Measurements from ENCODE around the gene PRC1. TPM values are rescaled to one million over a fixed set of nuclear protein-coding genes. Genes with fewer than 3 reads are reported as not detected.

The PRC1 gene, protein sequence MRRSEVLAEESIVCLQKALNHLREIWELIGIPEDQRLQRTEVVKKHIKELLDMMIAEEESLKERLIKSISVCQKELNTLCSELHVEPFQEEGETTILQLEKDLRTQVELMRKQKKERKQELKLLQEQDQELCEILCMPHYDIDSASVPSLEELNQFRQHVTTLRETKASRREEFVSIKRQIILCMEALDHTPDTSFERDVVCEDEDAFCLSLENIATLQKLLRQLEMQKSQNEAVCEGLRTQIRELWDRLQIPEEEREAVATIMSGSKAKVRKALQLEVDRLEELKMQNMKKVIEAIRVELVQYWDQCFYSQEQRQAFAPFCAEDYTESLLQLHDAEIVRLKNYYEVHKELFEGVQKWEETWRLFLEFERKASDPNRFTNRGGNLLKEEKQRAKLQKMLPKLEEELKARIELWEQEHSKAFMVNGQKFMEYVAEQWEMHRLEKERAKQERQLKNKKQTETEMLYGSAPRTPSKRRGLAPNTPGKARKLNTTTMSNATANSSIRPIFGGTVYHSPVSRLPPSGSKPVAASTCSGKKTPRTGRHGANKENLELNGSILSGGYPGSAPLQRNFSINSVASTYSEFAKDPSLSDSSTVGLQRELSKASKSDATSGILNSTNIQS
- 224 and 402 TPM in 2 replicates for total RNA-seq (2014; rRNA removed; shearing (Covaris generic))
- 149 and 150 TPM in 2 replicates for total RNA-seq (2022)
- percentile 67 among the genes with signal in this experiment for Bru-seq, nascent RNA
- percentile 66 among the genes with signal in this experiment for BruChase-seq, experiment 1, labeled RNA remaining after a 6-hour chase
- percentile 91 among the genes with signal in this experiment for BruChase-seq, experiment 2, labeled RNA remaining after a 2-hour chase
- long read RNA-seq, full-length matches to known transcripts, result 64 of 181 reads
- long read RNA-seq, partial matches to known transcripts, result 16 of 181 reads
- long read RNA-seq, other reads (novel, unspliced or antisense), result 101 of 181 reads

DNA sequence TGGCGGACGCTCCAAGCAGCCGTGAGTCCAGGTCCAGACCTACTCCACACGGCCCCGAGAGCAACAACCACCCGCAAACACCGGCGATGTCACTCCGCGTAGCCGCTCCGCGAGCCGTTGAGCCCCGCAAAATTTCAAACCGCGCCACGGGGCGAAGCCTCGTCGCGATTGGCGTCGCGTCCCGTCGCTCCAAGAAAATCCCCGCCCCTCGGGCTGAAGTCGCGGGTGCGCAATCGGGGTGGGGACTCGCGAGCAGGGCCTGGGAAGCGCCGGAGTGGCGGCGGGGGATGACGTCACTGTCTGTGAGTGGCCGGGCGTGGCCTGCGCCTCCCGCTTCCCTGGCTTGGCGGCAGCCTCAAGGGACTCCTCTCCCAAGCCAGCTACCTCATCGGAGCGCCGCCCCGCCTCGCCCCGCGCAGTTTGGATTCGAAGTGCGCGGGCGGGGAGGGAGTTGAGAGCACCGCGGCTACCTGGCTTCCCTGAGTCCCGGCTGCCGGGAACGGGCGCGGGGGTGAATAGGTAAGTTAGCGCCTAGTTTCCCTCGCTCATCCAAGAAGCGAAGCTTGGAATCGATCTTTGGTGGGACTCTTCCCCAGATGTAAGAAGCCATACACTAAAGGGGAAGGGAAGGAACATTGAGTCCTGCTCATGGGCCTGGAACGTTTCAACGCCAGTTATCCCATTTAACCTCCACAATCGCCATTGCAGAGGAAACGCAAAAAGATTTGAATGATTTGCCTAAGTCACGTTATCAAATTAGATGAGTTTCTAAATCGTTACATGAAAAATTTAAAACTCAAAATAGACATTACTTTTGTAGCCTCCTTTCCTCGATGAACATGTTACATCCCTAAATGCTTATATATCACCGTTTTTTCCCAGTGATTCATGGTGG is at the start of gene PRC1:
TSS of gene PRC1 (minus strand) at position 119 of the 895 bp plus-strand sequence. CDS start at position 1, 118 bp downstream.
- intact Hi-C loops (cut with micrococcal nuclease; ENCODE audit: unreplicated experiment), result loop anchor here (1.0 to 10.0 kb wide), 4 partner anchors 28 to 760 kb away; partner anchors contain the start of genes CIB1, GDPGP1, RCCD1 and UNC45A

DNA sequence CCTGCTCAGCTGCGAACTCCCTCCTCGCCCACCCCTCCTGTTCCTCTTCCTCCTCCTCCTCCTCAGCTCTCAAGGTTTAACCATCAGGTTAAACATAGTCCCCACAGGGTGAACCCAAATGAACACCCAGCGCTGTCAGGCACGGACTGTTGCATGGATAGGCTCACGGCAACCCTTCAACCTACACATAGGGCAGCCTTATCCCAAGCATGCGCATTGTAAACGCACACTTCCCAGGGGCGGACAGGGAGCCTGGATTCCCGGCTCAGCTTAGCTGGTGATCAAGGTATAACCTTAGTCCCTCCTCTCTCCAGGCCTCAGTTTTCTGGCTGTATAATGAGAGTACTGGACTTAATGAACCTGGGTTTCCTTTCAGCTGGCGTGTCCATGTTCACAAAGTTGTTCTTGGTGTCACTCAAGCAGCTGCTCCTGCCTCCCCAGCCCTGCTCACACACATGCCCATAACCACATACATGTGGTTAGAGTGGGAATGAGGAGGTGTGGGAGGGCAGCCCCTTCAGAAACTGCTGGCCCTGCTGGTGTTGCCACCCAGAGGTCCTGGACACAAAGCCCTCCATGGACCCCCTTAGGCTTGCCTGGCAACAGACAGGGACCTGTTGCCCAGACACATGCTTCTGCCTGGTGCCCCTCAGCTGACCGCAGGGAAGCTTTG is 49.0 kb upstream of the PRC1 start:
- no peak for DNase-seq (ENCODE audit: low spot score)
- ChIA-PET POLR2A (no interaction called here), CTCF (ENCODE audit: unreplicated experiment) (no interaction called here)
- no peak for TF ChIP-seq EZH2phosphoT487 (IDR thresholded peaks at IDR 0.05; ENCODE audit: borderline replicate concordance, low read depth, low read length)
- TF ChIP-seq, protein P1, sequence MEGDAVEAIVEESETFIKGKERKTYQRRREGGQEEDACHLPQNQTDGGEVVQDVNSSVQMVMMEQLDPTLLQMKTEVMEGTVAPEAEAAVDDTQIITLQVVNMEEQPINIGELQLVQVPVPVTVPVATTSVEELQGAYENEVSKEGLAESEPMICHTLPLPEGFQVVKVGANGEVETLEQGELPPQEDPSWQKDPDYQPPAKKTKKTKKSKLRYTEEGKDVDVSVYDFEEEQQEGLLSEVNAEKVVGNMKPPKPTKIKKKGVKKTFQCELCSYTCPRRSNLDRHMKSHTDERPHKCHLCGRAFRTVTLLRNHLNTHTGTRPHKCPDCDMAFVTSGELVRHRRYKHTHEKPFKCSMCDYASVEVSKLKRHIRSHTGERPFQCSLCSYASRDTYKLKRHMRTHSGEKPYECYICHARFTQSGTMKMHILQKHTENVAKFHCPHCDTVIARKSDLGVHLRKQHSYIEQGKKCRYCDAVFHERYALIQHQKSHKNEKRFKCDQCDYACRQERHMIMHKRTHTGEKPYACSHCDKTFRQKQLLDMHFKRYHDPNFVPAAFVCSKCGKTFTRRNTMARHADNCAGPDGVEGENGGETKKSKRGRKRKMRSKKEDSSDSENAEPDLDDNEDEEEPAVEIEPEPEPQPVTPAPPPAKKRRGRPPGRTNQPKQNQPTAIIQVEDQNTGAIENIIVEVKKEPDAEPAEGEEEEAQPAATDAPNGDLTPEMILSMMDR (conservative IDR thresholded peaks at IDR 0.05; ENCODE audit: low read length), result no peak
- H3K4me2 ChIP-seq (ENCODE audit: low read length), result no peak overlapping the region
- H3K9me3 ChIP-seq (ENCODE audit: low read length), result no peaks in the 10 kb centered on the region
- intact Hi-C loops (cut with micrococcal nuclease; ENCODE audit: unreplicated experiment), result no loop called here
- H3K36me3 ChIP-seq (ENCODE audit: insufficient read depth, low read length), result no peaks in the 10 kb centered on the region
- H3K79me2 ChIP-seq (ENCODE audit: insufficient read depth, low read depth, low read length), result no peaks in the 10 kb centered on the region
- H3K4me3 ChIP-seq (ENCODE audit: low read depth, low read length, poor library complexity, severe bottlenecking), result no peak overlapping the region
- H4K20me1 ChIP-seq (ENCODE audit: insufficient read depth, low read length), result no peaks in the 10 kb centered on the region
- peaks cover 8% of the 10 kb centered on the region for H3K4me1 ChIP-seq (ENCODE audit: insufficient read depth, low read length, poor library complexity, severe bottlenecking)
- H2AFZ ChIP-seq (ENCODE audit: low read length), result no peak overlapping the region
- no peaks in the 10 kb centered on the region for H3K9me2 ChIP-seq (ENCODE audit: insufficient read depth, low read length)
- H3K27ac ChIP-seq (ENCODE audit: low read depth, low read length, poor library complexity, severe bottlenecking), result no peak overlapping the region
- BruUV-seq (replicated peaks), result no TSS peak

More for the DNA sequence above, at the start of gene PRC1:
- ChIA-PET POLR2A (interaction anchor here (0.5 to 1.2 kb wide), 5 partner anchors 10 to 1640 kb away, joined by 3 to 6 read pairs (median 3); partner anchors contain the start of gene UNC45A), CTCF (ENCODE audit: unreplicated experiment) (no interaction called here)
- Histone ChIP-seq H3K4me3 (ENCODE audit: low read depth, low read length, poor library complexity, severe bottlenecking) (peak within 1 kb of the TSS; percentile 84), H3K9me2 (ENCODE audit: insufficient read depth, low read length) (no peaks in the 10 kb centered on the region), H3K4me1 (ENCODE audit: insufficient read depth, low read length, poor library complexity, severe bottlenecking) (peaks cover 30% of the 10 kb centered on the region), H4K20me1 (ENCODE audit: insufficient read depth, low read length) (peaks cover 2% of the 10 kb centered on the region), H3K79me2 (ENCODE audit: insufficient read depth, low read depth, low read length) (peaks cover 67% of the 10 kb centered on the region), H3K27ac (ENCODE audit: low read depth, low read length, poor library complexity, severe bottlenecking) (peak within 1 kb of the TSS; percentile 68), H3K36me3 (ENCODE audit: insufficient read depth, low read length) (peaks cover 47% of the 10 kb centered on the region), H3K4me2 (ENCODE audit: low read length) (peak within 1 kb of the TSS; percentile 97), H3K9me3 (ENCODE audit: low read length) (no peaks in the 10 kb centered on the region), H2AFZ (ENCODE audit: low read length) (peak within 1 kb of the TSS; percentile 86)
- TF ChIP-seq, protein P1 (conservative IDR thresholded peaks at IDR 0.05; ENCODE audit: low read length), result no peak
- TF ChIP-seq EZH2phosphoT487 (IDR thresholded peaks at IDR 0.05; ENCODE audit: borderline replicate concordance, low read depth, low read length), result no peak
- peak; percentile 98 for DNase-seq (ENCODE audit: low spot score)
- TSS peak; percentile 86 for BruUV-seq (replicated peaks)

All from OCI-LY7 (cell line).